HEK293 (cell line): Measurements from ENCODE around the gene ZNF48.

Experiments used
- EGR2 ChIP-seq: fragments of 450-650 bp; formaldehyde crosslinking; IDR thresholded peaks from 2 replicates; pipeline ENCODE4 v1.5.1; 2016; ENCODE audit warnings: low read depth, missing biosample characterization, missing genetic modification characterization
- ELK4 ChIP-seq: IDR thresholded peaks from 2 replicates; pipeline ENCODE4 v1.6.1; 2011; ENCODE audit warnings: mild to moderate bottlenecking, low read depth, low read length, borderline replicate concordance
- GLI4 ChIP-seq: fragments of 450-650 bp; formaldehyde crosslinking; IDR thresholded peaks from 2 replicates; pipeline ENCODE4 v1.5.1; 2016; ENCODE audit warnings: missing biosample characterization, missing genetic modification characterization
- HIC1 ChIP-seq: fragments of 450-650 bp; formaldehyde crosslinking; IDR thresholded peaks from 2 replicates; pipeline ENCODE4 v1.5.1; 2016; ENCODE audit warnings: missing biosample characterization, missing genetic modification characterization
- KLF1 ChIP-seq: fragments of 450-650 bp; formaldehyde crosslinking; IDR thresholded peaks from 2 replicates; pipeline ENCODE4 v1.5.1; 2016; ENCODE audit warnings: missing biosample characterization, missing genetic modification characterization
- PATZ1 ChIP-seq: fragments of 450-650 bp; formaldehyde crosslinking; IDR thresholded peaks from 2 replicates; pipeline ENCODE4 v1.5.1; 2016; ENCODE audit warnings: missing biosample characterization, missing genetic modification characterization
- SALL2 ChIP-seq: fragments of 450-650 bp; formaldehyde crosslinking; IDR thresholded peaks from 2 replicates; pipeline ENCODE4 v1.5.0; 2017; ENCODE audit warnings: missing biosample characterization, mild to moderate bottlenecking, missing genetic modification characterization, borderline replicate concordance
- SCRT1 ChIP-seq: fragments of 450-650 bp; formaldehyde crosslinking; IDR thresholded peaks from 2 replicates; pipeline ENCODE4 v1.5.1; 2016; ENCODE audit warnings: missing biosample characterization, missing genetic modification characterization, borderline replicate concordance
- ZBTB20 ChIP-seq: fragments of 450-650 bp; formaldehyde crosslinking; IDR thresholded peaks from 2 replicates; pipeline ENCODE4 v1.5.1; 2016; ENCODE audit warnings: missing biosample characterization, missing genetic modification characterization
- ZBTB26 ChIP-seq: fragments of 450-650 bp; formaldehyde crosslinking; optimal IDR thresholded peaks from 2 replicates; pipeline ENCODE3; 2016; ENCODE audit warnings: missing biosample characterization, mild to moderate bottlenecking, missing genetic modification characterization
- ZBTB44 ChIP-seq: fragments of 450-650 bp; IDR thresholded peaks from 2 replicates; pipeline ENCODE4 v1.5.1; 2018; ENCODE audit warnings: missing biosample characterization, mild to moderate bottlenecking, missing genetic modification characterization
- ZBTB7A ChIP-seq: fragments of 450-650 bp; formaldehyde crosslinking; IDR thresholded peaks from 2 replicates; pipeline ENCODE4 v1.5.1; 2016; ENCODE audit warnings: low read depth, missing biosample characterization, missing genetic modification characterization
- ZFP41 ChIP-seq: fragments of 450-650 bp; formaldehyde crosslinking; IDR thresholded peaks from 2 replicates; pipeline ENCODE4 v1.5.1; 2016; ENCODE audit warnings: missing biosample characterization, missing genetic modification characterization, borderline replicate concordance
- ZNF157 ChIP-seq: fragments of 450-650 bp; formaldehyde crosslinking; IDR thresholded peaks from 2 replicates; pipeline ENCODE4 v1.5.1; 2016; ENCODE audit warnings: missing biosample characterization, missing genetic modification characterization
- ZNF174 ChIP-seq: fragments of 450-650 bp; formaldehyde crosslinking; IDR thresholded peaks from 2 replicates; pipeline ENCODE4 v1.5.0; 2017; ENCODE audit warnings: missing biosample characterization, mild to moderate bottlenecking, missing genetic modification characterization
- ZNF19 ChIP-seq: fragments of 450-650 bp; formaldehyde crosslinking; IDR thresholded peaks from 2 replicates; pipeline ENCODE4; 2016; ENCODE audit warnings: missing biosample characterization, missing genetic modification characterization, low read depth
- ZNF202 ChIP-seq: fragments of 450-650 bp; formaldehyde crosslinking; IDR thresholded peaks from 2 replicates; pipeline ENCODE4 v1.5.1; 2016; ENCODE audit warnings: missing biosample characterization, missing genetic modification characterization, borderline replicate concordance
- ZNF248 ChIP-seq: fragments of 450-650 bp; formaldehyde crosslinking; IDR thresholded peaks from 2 replicates; pipeline ENCODE4 v1.5.1; 2017; ENCODE audit warnings: missing biosample characterization, missing genetic modification characterization
- ZNF416 ChIP-seq: fragments of 450-650 bp; formaldehyde crosslinking; IDR thresholded peaks from 2 replicates; pipeline ENCODE4 v1.5.1; 2016; ENCODE audit warnings: missing biosample characterization, missing genetic modification characterization
- ZNF449 ChIP-seq: fragments of 450-650 bp; formaldehyde crosslinking; IDR thresholded peaks from 2 replicates; pipeline ENCODE4 v1.5.1; 2017; ENCODE audit warnings: missing biosample characterization, mild to moderate bottlenecking, missing genetic modification characterization, moderate library complexity
- ZNF521 ChIP-seq: fragments of 450-650 bp; formaldehyde crosslinking; IDR thresholded peaks from 2 replicates; pipeline ENCODE4 v1.5.1; 2017; ENCODE audit warnings: missing biosample characterization, mild to moderate bottlenecking, missing genetic modification characterization
- ZNF677 ChIP-seq: fragments of 450-650 bp; IDR thresholded peaks from 2 replicates; pipeline ENCODE4 v1.5.0; 2018; ENCODE audit warnings: missing biosample characterization, mild to moderate bottlenecking, missing genetic modification characterization, moderate library complexity
- ZNF704 ChIP-seq: fragments of 450-650 bp; formaldehyde crosslinking; IDR thresholded peaks from 2 replicates; pipeline ENCODE4 v1.5.1; 2016; ENCODE audit warnings: missing biosample characterization, missing genetic modification characterization
- ZNF776 ChIP-seq: fragments of 450-650 bp; formaldehyde crosslinking; IDR thresholded peaks from 2 replicates; pipeline ENCODE4 v1.5.0; 2017; ENCODE audit warnings: missing biosample characterization, missing genetic modification characterization, borderline replicate concordance
- ZNF837 ChIP-seq: fragments of 450-650 bp; formaldehyde crosslinking; IDR thresholded peaks from 2 replicates; pipeline ENCODE4 v1.5.1; 2016; ENCODE audit warnings: missing biosample characterization, missing genetic modification characterization
- ZNF843 ChIP-seq: fragments of 450-650 bp; formaldehyde crosslinking; IDR thresholded peaks from 2 replicates; pipeline ENCODE4 v1.5.1; 2016; ENCODE audit warnings: missing biosample characterization, missing genetic modification characterization
- ZSCAN23 ChIP-seq: fragments of 450-650 bp; formaldehyde crosslinking; IDR thresholded peaks from 2 replicates; pipeline ENCODE4 v1.5.1; 2016; ENCODE audit warnings: missing biosample characterization, missing genetic modification characterization
- ZXDB ChIP-seq: fragments of 450-650 bp; formaldehyde crosslinking; IDR thresholded peaks from 2 replicates; pipeline ENCODE4 v1.5.1; 2016; ENCODE audit warnings: missing biosample characterization, missing genetic modification characterization

ZNF48 gene

GRCh38 chr16:30378236-30379157 is 16.7 kb upstream of the ZNF48 start (continued):
- TF ChIP-seq ELK4: no peak
- TF ChIP-seq KLF1: peak; percentile 75
- no peak for TF ChIP-seq ZNF521 (tag by site-specific recombination)
- TF ChIP-seq ZNF776 (tag by site-specific recombination): no peak
- peak; percentile 69 for TF ChIP-seq PATZ1 (tag by site-specific recombination)
- peak; percentile 70; the same call in 1 of the 2 replicates for TF ChIP-seq ZXDB
- no peak for TF ChIP-seq ZNF157
- no peak for TF ChIP-seq ZNF677 (tag by site-specific recombination)
- no peak for TF ChIP-seq ZNF174 (tag by site-specific recombination)
- TF ChIP-seq ZNF704: no peak
- TF ChIP-seq SCRT1 (tag by site-specific recombination): no peak
- TF ChIP-seq ZNF843: peak; percentile 83
- TF ChIP-seq ZNF202 (tag by site-specific recombination): no peak
- 0 out of 2 replicates have a peak, but pooled peaks have one; percentile 82 for TF ChIP-seq ZSCAN23
- TF ChIP-seq ZFP41 (tag by site-specific recombination): no peak
- peak; percentile 64 for TF ChIP-seq ZBTB26 (tag by site-specific recombination)
- no peak for TF ChIP-seq GLI4 (tag by site-specific recombination)
- no peak for TF ChIP-seq SALL2 (tag by site-specific recombination)
- TF ChIP-seq ZBTB7A: peak; percentile 85
- peak; percentile 89 for TF ChIP-seq ZBTB20 (tag by site-specific recombination)
- peak; percentile 2; the same call in 1 of the 2 replicates for TF ChIP-seq EGR2
- no peak for TF ChIP-seq ZNF416 (tag by site-specific recombination)
- TF ChIP-seq ZNF19 (tag by site-specific recombination): no peak
- peak; percentile 100 for TF ChIP-seq ZBTB44 (tag by site-specific recombination)
- no peak for TF ChIP-seq ZNF248
- no peak; the same call in 1 of the 2 replicates for TF ChIP-seq HIC1 (tag by site-specific recombination)
- TF ChIP-seq ZNF449 (tag by site-specific recombination): no peak
- TF ChIP-seq ZNF837 (tag by site-specific recombination): no peak; the same call in 1 of the 2 replicates
